Measurements from ENCODE around the gene ABCC5. TPM values are rescaled to one million over a fixed set of nuclear protein-coding genes. Genes with fewer than 3 reads are reported as not detected.
A peak's percentile ranks its signal among the peaks of the same experiment; 100 is the strongest.

Gene ABCC5
- total RNA-seq, 1 experiment from 2014 or later = 151 TPM

DNA sequence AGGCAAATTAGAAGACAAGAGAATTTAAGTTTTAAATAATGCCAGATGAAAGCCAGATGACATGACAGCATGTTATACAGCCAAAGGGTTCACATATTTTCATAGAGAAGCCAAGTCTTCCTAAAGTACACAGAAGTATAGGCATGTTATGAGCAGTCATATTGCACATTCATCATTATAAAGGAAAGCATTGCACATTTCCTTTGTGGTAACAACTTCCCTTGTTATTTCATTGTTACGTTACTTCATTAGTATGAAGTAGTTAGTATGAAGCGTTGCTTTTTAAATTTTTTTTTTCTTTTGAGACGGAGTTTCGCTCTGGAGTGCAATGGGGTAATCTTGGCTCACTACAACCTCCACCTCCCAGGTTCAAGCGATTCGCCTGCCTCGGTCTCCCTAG, 4.6 kb upstream of the ABCC5 start:
- POLR2A ChIA-PET (ENCODE audit: unreplicated experiment) = no interaction called here
- Histone ChIP-seq H3K9me2 (ENCODE audit: insufficient read depth) (no peaks in the 10 kb centered on the region), H3K27me3 (ENCODE audit: insufficient read depth, low read depth) (no peaks in the 10 kb centered on the region), H3K4me3 (no peak overlapping the region), H3K4me1 (replicated peaks; ENCODE audit: insufficient read depth) (no peaks in the 10 kb centered on the region), H3K9me3 (ENCODE audit: insufficient read depth, low read depth) (no peaks in the 10 kb centered on the region), H2AFZ (no peak overlapping the region), H3K4me2 (no peak overlapping the region), H3K27ac (no peak overlapping the region), H4K20me1 (ENCODE audit: insufficient read depth) (no peaks in the 10 kb centered on the region), H3F3A (ENCODE audit: insufficient read depth, low read depth) (no peaks in the 10 kb centered on the region), H3K36me3 (ENCODE audit: low read depth) (no peaks in the 10 kb centered on the region), H3K79me2 (ENCODE audit: low read depth) (peaks cover 4% of the 10 kb centered on the region)
- BruUV-seq (replicated peaks) = no TSS peak
- intact Hi-C loops (cut with micrococcal nuclease; ENCODE audit: unreplicated experiment) = no loop called here
- no peak for DNase-seq
- CTCF ChIA-PET = interaction anchor here (1.1 kb wide), 1 partner anchor 124 kb away, joined by 3 read pairs; no protein-coding TSS in a partner anchor
- no peak for TF ChIP-seq EZH2 (IDR thresholded peaks at IDR 0.05; ENCODE audit: low read depth)
- TF ChIP-seq, protein P1, sequence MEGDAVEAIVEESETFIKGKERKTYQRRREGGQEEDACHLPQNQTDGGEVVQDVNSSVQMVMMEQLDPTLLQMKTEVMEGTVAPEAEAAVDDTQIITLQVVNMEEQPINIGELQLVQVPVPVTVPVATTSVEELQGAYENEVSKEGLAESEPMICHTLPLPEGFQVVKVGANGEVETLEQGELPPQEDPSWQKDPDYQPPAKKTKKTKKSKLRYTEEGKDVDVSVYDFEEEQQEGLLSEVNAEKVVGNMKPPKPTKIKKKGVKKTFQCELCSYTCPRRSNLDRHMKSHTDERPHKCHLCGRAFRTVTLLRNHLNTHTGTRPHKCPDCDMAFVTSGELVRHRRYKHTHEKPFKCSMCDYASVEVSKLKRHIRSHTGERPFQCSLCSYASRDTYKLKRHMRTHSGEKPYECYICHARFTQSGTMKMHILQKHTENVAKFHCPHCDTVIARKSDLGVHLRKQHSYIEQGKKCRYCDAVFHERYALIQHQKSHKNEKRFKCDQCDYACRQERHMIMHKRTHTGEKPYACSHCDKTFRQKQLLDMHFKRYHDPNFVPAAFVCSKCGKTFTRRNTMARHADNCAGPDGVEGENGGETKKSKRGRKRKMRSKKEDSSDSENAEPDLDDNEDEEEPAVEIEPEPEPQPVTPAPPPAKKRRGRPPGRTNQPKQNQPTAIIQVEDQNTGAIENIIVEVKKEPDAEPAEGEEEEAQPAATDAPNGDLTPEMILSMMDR (conservative IDR thresholded peaks at IDR 0.05) = no peak

DNA sequence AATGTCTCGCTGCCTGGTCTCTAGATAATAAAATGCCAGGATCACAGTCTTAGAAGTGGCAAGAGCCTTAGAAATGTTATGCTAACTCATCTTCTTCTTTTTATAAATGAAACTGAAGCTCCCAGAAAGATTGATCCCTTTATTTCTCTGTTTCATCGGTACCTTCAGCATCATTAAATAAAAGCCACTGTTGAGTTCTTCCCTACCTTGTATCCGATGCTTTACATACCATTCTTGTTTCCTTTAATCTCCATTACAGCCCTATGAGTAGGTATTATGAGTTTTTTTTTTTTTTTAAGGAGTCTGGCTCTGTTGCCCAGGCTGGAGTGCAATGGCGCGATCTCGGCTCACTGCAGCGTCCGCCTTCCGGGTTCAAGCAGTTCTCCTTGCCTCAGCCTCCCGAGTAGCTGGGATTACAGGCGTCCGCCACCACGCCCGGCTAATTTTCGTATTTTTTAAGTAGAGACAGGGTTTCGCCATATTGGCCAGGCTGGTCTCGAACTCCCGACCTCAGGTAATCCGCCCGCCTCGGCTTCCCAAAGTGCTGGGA, 815 bp upstream of the ABCC5 start:
- H3K4me1 ChIP-seq (replicated peaks; ENCODE audit: insufficient read depth) = peaks cover 28% of the 10 kb centered on the region
- peak overlapping the region; percentile 99 for H3K4me3 ChIP-seq
- H3K79me2 ChIP-seq (ENCODE audit: low read depth) = peaks cover 42% of the 10 kb centered on the region
- no peaks in the 10 kb centered on the region for H3K9me3 ChIP-seq (ENCODE audit: insufficient read depth, low read depth)
- H4K20me1 ChIP-seq (ENCODE audit: insufficient read depth) = no peaks in the 10 kb centered on the region
- ChIA-PET CTCF (interaction anchor here (0.6 to 1.4 kb wide), 4 partner anchors 12 to 1959 kb away, joined by 3 to 6 read pairs (median 4); no protein-coding TSS in a partner anchor), POLR2A (ENCODE audit: unreplicated experiment) (interaction anchor here (0.7 to 1.0 kb wide), 3 partner anchors 15 to 403 kb away, joined by 3 to 6 read pairs (median 3); no protein-coding TSS in a partner anchor)
- TF ChIP-seq EZH2 (IDR thresholded peaks at IDR 0.05; ENCODE audit: low read depth) = no peak
- TF ChIP-seq, protein P1 (conservative IDR thresholded peaks at IDR 0.05) = no peak
- H3K27me3 ChIP-seq (ENCODE audit: insufficient read depth, low read depth) = no peaks in the 10 kb centered on the region
- no peak overlapping the region for H3K27ac ChIP-seq
- H3F3A ChIP-seq (ENCODE audit: insufficient read depth, low read depth) = peaks cover 4% of the 10 kb centered on the region; the same call in 1 of the 2 replicates
- intact Hi-C loops (cut with micrococcal nuclease; ENCODE audit: unreplicated experiment) = loop anchor here (5.0 kb wide), 2 partner anchors 224 to 344 kb away; partner anchors contain the start of genes CLCN2 and POLR2H
- H3K36me3 ChIP-seq (ENCODE audit: low read depth) = peaks cover 11% of the 10 kb centered on the region
- no peaks in the 10 kb centered on the region for H3K9me2 ChIP-seq (ENCODE audit: insufficient read depth)
- peak overlapping the region; percentile 99 for H2AFZ ChIP-seq
- no peak for DNase-seq
- peak overlapping the region; percentile 93 for H3K4me2 ChIP-seq
- no TSS peak for BruUV-seq (replicated peaks)

DNA sequence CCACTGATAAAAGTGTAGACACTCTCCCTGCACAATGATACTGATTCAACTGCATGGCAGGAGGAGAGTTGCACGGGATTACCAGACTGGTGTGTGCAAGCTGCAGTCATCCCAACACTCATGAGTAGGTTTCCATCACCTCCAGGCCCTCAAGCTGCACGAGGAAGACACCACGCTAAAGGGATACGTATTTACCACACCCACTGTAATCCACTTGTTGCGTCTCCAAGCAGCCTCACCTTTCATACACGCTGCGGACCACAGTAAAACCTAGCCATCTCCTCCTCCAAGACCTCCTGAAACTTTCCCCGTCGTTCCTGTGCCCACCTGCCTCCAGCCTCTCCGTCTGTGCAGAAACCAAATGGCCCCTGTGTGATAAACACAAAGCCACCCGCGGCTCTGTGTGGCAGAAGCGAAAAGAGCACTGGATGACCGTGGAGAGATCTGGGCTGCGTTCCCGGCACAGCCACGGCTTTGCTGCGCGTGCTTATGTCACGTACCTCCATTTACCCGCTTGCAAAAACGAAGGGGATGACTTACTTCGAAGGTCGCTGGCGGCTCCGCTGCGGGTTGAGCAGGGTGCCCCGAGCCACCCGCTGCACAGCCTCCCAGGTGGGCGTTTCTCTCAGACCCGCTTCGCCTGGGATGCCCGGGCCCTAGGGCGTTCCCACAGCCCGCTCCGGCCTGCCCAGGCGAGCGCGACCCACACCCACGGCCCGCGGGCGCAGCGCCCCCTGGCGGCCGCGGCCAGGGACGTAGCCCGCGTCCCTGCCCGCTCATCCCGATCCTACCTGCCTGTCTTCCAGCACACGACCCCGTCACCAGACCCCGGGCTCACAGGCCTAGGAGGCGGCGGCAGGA, 643 bp downstream of the ABCC5 start:
- intact Hi-C loops (cut with micrococcal nuclease; ENCODE audit: unreplicated experiment) = loop anchor here (1.0 to 5.0 kb wide), 7 partner anchors 11 to 345 kb away; partner anchors contain the start of genes CLCN2 and POLR2H
- TF ChIP-seq, protein P1 (conservative IDR thresholded peaks at IDR 0.05) = peak; percentile 99
- TF ChIP-seq EZH2 (IDR thresholded peaks at IDR 0.05; ENCODE audit: low read depth) = no peak
- Histone ChIP-seq H3K27ac (peak overlapping the region; percentile 58), H3K4me3 (peak overlapping the region; percentile 99), H3K27me3 (ENCODE audit: insufficient read depth, low read depth) (no peaks in the 10 kb centered on the region), H3K4me2 (peak overlapping the region; percentile 93), H3K4me1 (replicated peaks; ENCODE audit: insufficient read depth) (peaks cover 43% of the 10 kb centered on the region), H3K9me2 (ENCODE audit: insufficient read depth) (no peaks in the 10 kb centered on the region), H3K79me2 (ENCODE audit: low read depth) (peaks cover 57% of the 10 kb centered on the region), H3F3A (ENCODE audit: insufficient read depth, low read depth) (peaks cover 18% of the 10 kb centered on the region), H4K20me1 (ENCODE audit: insufficient read depth) (no peaks in the 10 kb centered on the region), H2AFZ (peak overlapping the region; percentile 99), H3K36me3 (ENCODE audit: low read depth) (peaks cover 26% of the 10 kb centered on the region), H3K9me3 (ENCODE audit: insufficient read depth, low read depth) (peaks cover 7% of the 10 kb centered on the region; the same call in 1 of the 2 replicates)
- ChIA-PET POLR2A (ENCODE audit: unreplicated experiment) (interaction anchor here (0.5 to 1.0 kb wide), 3 partner anchors 14 to 751 kb away, joined by 3 to 8 read pairs (median 4); no protein-coding TSS in a partner anchor), CTCF (interaction anchor here (0.6 to 1.4 kb wide), 4 partner anchors 11 to 289 kb away, joined by 4 to 8 read pairs (median 6); no protein-coding TSS in a partner anchor)
- DNase-seq = peak; percentile 49 to 71
- no TSS peak for BruUV-seq (replicated peaks)

Data from PC-9 (cell line).